ENCODE measurements around the gene RIPOR3. TPM values are rescaled to one million over a fixed set of nuclear protein-coding genes. Genes with fewer than 3 reads are reported as not detected.
A peak's percentile ranks its signal among the peaks of the same experiment; 100 is the strongest.

Gene RIPOR3
- polyA plus RNA-seq, 2 of the 4 experiments (the other 2 are of a cell fraction) = 0.03 to 0.06 TPM

DNA sequence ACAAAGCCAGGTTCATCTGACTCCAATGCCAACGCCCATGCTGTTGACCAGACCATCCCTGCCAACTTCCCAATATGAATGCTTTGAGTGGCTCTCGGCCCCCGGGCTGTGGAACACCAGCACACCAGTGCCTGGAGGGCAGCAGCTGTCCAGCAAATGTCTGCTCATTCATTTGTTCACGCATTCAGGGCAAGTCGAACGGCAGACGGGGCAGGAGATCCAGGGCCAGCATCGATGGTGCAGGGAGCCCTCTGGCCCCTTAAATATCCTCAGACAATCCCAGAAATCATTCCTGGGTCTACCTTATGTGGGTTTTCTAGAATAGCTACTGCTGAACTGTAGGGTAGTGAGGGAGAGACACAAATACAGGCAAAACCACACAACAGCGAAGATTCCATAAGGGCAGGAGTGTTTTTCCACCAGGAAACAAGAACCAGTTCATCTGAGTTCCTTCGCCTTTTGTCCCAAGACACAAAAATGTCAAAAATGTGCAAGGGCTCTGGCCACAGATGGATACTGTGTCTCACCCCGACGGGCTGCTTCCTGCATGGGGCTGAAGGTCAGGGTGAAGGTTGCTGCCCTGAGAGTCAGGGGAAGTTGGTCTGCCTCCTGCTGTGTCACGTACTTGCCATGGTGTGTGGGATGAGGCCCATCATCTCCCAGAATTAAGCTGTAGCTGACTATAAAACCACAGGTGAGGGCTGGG is 15.5 kb downstream of the RIPOR3 start:
- Histone ChIP-seq H3K27ac (peak overlapping the region in 1 of 2 experiments; percentile 24; a peak in 3 of 6 replicates), H3K4me3 (no peak overlapping the region), H3K4me1 (peaks cover 41% of the 10 kb centered on the region), H3K4me2 (no peak overlapping the region), H3K9me3 (no peaks in the 10 kb centered on the region)
- ATAC-seq (no peak), FAIRE-seq (no peak), DNase-seq (ENCODE audit: low read depth in 1 of 2, low spot score in 1 of 2) (no peak)
- CTCF ChIA-PET = interaction anchor here (0.5 to 1.6 kb wide), 9 partner anchors 10 to 112 kb away, joined by 3 to 5 read pairs (median 3); no protein-coding TSS in a partner anchor
- 57% methylated on average over 13 of the region's 13 CpGs for WGBS (ENCODE audit: missing lambda C conversion rate)
- POLR2A ChIA-PET = no interaction called here
- TF ChIP-seq ZFP36 (IDR thresholded peaks at IDR 0.05; ENCODE audit: borderline replicate concordance, partially characterized antibody) = no peak
- TF ChIP-seq RAD21 (conservative IDR thresholded peaks at IDR 0.05 in 1 of 2, IDR thresholded peaks at IDR 0.05 in 1 of 2) = no peak
- TF ChIP-seq, protein P1, sequence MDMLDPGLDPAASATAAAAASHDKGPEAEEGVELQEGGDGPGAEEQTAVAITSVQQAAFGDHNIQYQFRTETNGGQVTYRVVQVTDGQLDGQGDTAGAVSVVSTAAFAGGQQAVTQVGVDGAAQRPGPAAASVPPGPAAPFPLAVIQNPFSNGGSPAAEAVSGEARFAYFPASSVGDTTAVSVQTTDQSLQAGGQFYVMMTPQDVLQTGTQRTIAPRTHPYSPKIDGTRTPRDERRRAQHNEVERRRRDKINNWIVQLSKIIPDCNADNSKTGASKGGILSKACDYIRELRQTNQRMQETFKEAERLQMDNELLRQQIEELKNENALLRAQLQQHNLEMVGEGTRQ (IDR thresholded peaks at IDR 0.05) = no peak
- no peak for TF ChIP-seq MAFK (IDR thresholded peaks at IDR 0.05; ENCODE audit: partially characterized antibody)
- no peak for TF ChIP-seq CBX2 (IDR thresholded peaks at IDR 0.05; ENCODE audit: borderline replicate concordance, low read depth)
- no peak for TF ChIP-seq POLR2A (IDR thresholded peaks at IDR 0.05; ENCODE audit: low read length)
- TF ChIP-seq, protein P2, sequence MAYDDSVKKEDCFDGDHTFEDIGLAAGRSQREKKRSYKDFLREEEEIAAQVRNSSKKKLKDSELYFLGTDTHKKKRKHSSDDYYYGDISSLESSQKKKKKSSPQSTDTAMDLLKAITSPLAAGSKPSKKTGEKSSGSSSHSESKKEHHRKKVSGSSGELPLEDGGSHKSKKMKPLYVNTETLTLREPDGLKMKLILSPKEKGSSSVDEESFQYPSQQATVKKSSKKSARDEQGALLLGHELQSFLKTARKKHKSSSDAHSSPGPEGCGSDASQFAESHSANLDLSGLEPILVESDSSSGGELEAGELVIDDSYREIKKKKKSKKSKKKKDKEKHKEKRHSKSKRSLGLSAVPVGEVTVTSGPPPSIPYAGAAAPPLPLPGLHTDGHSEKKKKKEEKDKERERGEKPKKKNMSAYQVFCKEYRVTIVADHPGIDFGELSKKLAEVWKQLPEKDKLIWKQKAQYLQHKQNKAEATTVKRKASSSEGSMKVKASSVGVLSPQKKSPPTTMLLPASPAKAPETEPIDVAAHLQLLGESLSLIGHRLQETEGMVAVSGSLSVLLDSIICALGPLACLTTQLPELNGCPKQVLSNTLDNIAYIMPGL (CRISPR knock-in tag; IDR thresholded peaks at IDR 0.05; ENCODE audit: borderline replicate concordance) = no peak
- no peak for TF ChIP-seq FOSL2 (IDR thresholded peaks at IDR 0.05)
- no peak for TF ChIP-seq FOSL2 (CRISPR knock-in tag; IDR thresholded peaks at IDR 0.05)
- TF ChIP-seq RARB (CRISPR knock-in tag; IDR thresholded peaks at IDR 0.05) = no peak

DNA sequence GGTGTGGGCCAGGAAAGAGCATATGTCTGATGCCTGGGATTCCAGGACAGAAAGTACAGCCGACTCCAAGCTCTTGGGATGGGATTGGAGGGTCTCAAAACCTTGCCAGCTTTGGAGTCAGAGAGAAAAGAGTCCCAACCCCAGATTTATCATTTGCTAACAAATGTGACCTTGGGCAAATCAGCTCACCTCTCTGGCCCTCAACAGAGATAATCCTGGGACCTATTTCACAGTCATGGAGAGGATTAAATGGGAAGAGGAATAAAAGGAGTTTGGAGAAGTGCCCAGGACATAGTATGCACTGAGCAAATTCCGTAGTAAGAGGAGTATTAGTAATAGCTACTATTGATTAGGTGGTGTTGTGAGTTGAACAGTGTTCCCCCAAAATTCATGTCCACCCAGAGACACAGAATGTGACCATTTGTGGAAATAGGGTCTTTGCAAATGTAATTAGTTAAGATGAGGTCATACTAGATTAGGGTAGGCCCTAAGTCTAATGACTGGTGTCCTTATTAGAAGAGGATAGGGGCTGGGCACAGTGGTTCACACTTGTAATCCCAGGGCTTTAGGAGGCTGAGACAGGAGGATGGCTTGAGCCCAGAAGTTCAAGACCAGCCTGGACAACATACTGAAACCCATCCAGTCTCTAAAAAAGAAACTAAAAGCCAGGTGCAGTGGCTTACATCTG is 17.1 kb downstream of the RIPOR3 start:
- ChIA-PET POLR2A (no interaction called here), CTCF (interaction anchor here (0.6 to 3.0 kb wide), 7 partner anchors 9 to 255 kb away, joined by 3 to 15 read pairs (median 4); partner anchors contain the start of gene BCAS4)
- H3K4me1 ChIP-seq = peaks cover 41% of the 10 kb centered on the region
- no peak for ATAC-seq
- no peaks in the 10 kb centered on the region for H3K9me3 ChIP-seq
- no peak overlapping the region for H3K4me3 ChIP-seq
- DNase-seq (ENCODE audit: low read depth in 1 of 2, low spot score in 1 of 2) = no peak
- H3K27ac ChIP-seq = peak overlapping the region in 1 of 2 experiments; percentile 24; a peak in 4 of 6 replicates
- TF ChIP-seq CEBPB (IDR thresholded peaks at IDR 0.05) (no peak), NFE2L2 (conservative IDR thresholded peaks at IDR 0.05; ENCODE audit: low read length) (no peak), ZC3H11A (IDR thresholded peaks at IDR 0.05) (no peak), BHLHE40 (IDR thresholded peaks at IDR 0.05; ENCODE audit: low read depth, low read length) (no peak)
- TF ChIP-seq, protein P1 (IDR thresholded peaks at IDR 0.05) = no peak
- TF ChIP-seq, protein P3, sequence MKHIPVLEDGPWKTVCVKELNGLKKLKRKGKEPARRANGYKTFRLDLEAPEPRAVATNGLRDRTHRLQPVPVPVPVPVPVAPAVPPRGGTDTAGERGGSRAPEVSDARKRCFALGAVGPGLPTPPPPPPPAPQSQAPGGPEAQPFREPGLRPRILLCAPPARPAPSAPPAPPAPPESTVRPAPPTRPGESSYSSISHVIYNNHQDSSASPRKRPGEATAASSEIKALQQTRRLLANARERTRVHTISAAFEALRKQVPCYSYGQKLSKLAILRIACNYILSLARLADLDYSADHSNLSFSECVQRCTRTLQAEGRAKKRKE (CRISPR knock-in tag; IDR thresholded peaks at IDR 0.05; ENCODE audit: low read depth) = no peak
- TF ChIP-seq, protein P4, sequence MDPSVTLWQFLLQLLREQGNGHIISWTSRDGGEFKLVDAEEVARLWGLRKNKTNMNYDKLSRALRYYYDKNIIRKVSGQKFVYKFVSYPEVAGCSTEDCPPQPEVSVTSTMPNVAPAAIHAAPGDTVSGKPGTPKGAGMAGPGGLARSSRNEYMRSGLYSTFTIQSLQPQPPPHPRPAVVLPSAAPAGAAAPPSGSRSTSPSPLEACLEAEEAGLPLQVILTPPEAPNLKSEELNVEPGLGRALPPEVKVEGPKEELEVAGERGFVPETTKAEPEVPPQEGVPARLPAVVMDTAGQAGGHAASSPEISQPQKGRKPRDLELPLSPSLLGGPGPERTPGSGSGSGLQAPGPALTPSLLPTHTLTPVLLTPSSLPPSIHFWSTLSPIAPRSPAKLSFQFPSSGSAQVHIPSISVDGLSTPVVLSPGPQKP (IDR thresholded peaks at IDR 0.05; ENCODE audit: low read depth, low read length) = no peak
- no peak for FAIRE-seq
- 47% methylated on average over 2 of the region's 2 CpGs for WGBS (ENCODE audit: missing lambda C conversion rate)
- H3K4me2 ChIP-seq = no peak overlapping the region
